HG03378 (cell line): Measurements from ENCODE around the gene LRP8.

Experiments
- ATAC-seq: cut with Tn5 transposase; IDR thresholded peaks from one replicate; pipeline ENCODE4 v1.9.1; 2021; ENCODE audit warnings: mild to moderate bottlenecking, moderate library complexity; ENCODE audit not compliant: unreplicated experiment

Gene LRP8

DNA sequence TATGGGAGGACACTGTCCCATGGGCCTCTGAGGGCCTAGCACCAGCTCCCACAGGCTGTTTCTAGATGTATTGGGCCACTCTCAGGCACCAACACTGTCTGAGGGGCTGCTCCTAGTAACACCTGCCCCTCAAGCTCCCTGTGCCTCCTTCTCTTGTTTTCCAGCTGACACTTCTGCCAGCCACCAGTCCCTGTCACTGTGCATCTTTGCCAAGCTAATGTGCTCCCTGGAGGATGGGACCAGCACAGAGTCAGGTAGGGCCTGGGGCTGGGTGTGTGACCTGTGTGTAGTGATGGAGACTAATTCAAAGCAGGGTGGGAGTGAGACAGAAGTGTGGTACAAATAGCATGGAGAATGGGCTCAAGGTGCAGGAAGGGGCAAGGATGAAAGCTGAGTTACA is 60.1 kb downstream of the LRP8 start:
- no peak for ATAC-seq

DNA sequence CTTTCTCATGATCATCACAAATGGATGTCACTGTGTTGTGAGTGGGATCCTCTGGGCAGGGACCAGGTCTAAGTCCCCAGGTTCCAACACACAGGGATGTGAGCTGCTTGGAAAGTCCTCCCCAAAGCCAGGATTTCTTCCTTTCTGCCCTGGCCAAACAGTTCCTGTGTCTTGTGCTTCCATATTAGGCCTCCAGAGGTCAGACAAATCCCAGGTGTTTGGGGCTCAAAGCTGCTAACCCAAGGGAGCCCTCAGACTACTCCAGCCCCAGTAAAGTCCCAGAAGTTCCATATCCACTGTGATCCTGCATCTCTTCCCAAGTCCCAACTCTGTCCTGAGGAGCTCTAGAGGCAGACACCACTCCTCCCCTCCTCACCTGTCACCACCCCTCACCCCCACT is 61.8 kb downstream of the LRP8 start:
- no peak for ATAC-seq

DNA sequence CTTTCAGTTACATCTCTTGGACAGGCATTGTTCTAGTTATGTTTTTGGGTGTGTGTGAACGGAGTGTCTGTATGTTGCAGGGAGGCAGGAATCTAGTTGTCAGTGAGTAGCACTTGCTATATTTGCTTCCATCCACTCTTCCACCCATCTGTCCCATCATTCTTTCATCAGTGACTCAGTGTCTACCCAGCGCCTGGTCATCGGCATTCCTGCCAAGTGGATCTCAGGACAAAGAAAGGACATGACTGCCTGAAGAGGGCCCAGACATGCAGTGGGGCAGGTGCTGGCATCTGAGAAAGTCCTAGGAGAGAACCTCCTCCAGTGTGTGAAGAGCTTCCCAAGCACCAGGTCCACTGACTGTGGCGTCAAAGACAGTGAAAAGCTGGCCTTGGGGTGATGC is 62.3 kb downstream of the LRP8 start:
- ATAC-seq = no peak

DNA sequence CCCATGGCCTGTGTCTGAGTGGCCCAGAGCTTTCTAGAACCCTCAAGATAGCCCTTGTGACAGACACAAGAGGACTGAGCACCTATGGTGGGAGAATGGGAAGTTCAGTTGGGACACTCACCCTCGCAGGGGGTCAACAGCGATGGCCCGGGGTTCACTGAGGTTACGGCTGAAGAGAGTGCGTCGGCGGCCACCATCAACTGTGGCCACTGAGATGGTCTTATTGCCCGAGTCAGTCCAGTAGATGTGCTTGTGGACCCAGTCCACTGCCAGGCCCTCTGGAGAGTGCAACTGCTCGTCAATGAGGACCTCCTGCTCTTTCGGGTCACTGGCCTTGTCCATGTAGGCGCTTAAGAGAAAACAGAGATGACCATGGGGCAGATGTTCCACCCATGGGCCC is 63.8 kb downstream of the LRP8 start:
- no peak for ATAC-seq

DNA sequence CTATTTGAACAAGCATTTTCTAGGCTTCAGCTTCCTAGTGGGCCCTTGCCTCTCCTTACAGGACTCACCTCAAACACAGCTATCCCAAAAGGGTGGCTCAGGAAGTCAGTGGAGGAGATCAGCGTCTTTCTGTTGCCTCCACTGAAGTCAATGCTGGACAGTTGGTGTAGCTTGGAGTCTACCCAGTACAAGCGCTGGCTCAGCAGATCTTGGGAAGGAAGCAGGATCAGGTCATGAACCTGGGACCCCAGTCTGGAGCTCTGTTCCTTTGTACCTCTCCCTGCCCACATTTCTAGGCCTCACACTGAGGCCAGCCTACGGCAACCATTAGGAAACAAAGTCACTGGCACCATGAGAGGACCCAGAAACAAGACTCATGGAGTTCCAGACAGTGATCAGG is 65.9 kb downstream of the LRP8 start:
- no peak for ATAC-seq

DNA sequence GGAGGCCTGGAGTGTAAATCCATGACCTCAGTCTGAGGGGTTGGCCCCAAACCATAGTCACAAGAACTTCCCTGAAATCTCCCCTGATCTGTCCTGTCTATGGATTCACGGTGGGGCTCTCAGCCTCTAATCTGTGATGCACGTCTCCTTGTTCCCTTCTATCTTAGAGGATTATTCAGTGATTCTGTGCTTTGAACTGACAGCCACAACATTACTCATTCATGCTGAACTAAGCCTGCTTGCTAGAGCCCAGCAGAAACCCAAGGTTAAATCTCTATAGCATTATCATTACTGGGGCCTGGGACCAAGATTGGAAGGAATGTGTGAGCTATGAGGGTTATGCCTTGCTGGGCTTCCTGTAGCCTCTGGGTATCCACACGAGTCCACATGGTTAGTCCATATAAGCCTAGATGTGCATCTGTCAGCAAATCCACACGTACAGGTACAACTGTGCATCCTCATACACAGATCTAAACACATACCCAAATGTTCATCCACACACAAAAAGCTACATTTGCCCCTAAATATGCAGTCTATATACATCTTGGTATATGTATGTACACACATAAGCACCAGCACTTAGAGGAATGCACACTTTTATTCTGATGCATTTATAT is 67.1 kb downstream of the LRP8 start:
- ATAC-seq = no peak

DNA sequence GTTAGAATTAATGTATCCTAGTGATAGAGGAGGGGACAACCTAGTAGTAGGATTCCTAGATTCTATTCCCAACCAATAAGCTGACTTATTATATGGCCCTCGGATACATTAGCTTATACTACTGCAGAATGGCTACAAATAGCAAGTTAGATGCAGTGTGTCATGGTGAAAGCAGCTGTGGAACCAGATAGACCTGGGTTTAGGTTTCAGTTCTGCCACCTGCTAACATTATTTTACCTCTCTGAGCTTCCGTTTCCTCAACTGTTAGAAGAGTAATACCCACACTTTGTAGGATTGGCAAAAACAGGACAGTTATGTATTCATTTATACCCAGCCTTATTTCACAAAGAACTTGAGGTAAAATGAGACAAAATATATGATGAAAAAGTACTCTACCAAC is 67.9 kb downstream of the LRP8 start:
- no peak for ATAC-seq

DNA sequence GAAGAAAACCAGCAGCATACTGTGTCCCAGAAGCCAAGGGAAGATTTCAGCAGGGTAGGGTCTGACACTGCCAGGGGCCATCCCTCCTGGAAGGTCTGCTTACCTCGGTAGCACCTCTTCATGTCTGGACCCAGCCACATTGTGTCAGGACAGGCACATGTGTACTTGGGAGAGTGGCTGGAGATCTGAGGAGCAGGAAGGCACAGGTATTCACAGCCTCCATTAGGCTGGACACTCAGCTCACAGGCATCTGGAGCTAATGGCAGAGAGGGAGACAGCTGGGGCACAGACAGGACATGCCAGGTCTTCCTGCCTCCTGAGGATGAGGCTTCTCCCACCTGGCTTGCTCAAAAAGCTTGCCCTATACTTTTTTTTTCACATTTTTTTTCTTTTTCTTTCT is 69.7 kb downstream of the LRP8 start:
- ATAC-seq = no peak

DNA sequence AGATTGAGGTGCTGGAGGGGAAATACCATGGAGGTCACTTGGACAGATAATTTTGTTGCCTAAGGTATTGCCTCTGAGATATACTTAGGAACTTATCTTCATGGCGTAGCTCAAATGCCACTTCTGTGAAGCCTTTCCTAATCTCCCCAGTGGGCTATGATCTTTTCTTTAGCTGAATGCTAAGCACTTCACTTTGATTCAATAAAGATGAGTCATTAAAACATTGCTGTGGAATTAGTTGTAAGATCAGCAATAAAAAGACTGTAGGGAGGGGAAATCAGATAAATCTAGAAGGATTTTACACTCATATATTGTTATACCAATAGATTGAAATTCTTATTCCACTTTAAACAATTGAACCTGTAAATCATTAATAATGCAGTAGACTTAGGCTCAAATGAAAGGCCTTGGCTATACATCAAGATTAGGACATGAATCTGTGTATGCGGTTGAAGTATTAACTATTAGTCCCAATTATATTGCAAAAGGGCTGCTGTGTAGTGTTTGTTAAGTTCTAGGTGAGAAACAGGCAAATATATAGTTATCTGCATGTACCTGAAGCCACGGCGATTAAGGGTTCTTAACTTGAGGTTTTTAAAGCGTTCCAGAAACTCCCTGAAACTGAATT is 70.3 kb downstream of the LRP8 start:
- ATAC-seq = no peak

DNA sequence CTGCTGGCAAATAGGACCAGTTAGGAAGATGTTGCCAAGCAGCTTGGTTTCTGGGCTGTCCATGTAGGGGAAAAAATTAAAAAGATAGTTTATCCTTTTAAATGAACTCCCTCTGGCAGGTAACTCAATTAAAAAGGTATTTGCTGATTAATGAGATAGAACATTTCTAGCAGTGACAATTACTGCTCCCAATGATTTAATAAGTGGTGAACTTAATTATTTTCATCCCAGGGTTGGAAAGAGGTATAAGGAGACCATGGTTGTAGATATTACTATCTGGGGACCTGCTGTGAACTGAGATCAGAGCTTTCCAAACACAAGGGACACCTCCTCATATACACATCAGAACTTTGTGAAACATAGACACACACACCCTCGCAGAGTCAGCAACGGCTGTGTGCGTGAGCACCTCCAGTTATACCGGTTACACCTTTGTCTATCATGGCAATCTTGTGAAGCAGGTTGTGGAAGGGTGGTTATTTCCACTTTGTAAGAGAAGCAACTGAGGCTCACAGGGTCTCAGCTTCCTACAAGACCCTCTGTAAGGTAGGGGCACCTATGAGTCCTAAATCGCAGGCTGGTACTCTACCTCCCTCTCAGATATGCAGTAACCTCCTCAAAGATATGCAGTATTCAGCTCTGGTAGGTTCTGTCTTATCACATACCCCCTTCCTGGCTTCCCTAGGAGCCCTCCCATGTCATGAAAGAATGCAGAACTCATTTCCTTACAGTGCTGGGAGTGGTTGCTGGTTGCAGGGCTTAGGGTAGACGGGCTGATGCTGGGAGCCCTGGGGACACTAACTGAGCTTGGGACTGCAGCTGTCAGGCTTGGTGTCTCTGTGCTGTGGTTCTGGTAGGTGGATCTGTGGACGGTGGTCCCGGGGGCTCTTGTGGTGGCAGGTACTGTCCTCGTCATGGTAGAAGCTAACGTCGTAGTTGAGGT is 71.1 kb downstream of the LRP8 start:
- no peak for ATAC-seq

DNA sequence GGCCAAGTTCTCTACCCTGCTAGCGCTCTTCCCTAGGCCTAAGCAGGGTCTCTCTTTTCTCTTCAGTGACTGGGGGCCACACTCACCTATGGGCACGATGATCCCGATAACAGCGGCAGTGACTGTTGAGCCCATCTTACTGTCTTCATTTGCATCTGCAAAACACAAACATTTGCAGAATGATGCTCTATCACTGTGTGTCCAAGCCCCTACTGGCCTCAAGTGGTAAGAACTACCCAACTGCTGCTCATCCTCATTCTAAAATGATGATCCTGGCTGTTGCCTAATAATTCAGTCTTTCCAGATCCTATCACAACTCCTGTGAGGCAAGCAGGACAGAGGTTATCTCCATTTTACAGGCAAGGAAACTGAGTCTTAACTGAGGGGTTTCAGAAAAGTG is 72.8 kb downstream of the LRP8 start:
- no peak for ATAC-seq

DNA sequence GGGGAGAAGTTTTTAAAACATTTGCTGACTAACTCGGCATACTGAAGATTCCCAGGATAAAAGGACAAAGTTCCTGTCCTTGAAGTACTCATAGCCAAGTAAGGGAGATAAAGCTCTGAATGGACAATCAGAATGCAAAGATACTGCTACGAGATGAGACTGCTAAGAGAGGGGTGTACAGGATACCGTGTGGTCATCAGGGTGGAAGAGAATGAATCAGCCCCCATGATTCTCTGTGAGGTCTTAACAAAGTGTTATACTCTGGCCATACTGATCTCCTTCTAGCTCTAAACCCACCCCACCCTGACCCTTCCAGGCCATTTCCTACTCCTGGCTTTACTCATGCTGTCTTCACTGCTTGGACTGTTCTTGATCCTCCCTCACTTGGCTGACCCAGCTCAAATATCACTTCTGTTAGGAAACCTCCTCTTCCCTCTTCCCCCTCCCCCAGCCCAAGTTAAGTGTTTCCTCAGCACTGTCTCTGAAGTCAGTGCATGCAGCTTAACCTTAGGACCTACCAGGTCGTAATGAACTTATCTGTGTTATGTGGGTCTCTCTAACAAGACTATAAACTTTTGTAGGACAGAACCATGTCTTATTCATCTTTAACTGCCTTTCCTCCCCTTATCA is 73.7 kb downstream of the LRP8 start:
- ATAC-seq = no peak

DNA sequence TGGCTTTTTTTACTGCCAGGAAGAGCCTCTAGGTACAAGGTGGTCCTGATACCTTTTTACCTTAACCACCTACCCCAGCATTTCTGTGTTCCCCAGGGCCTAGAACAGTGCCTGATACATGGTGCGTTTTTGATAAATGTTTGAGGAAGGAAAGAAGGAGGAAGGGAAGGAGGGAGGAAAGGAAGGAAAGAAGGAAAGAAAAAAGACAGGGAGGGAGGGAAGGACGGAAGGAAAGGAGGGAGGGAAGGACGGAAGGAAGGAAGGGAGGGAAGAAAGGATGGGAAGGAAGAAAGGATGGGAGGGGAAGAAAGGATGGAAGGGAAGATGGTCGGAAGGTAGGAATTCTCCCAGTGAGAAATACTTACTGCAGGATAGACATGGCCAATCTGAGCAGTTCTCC is 77.5 kb downstream of the LRP8 start:
- ATAC-seq = no peak

DNA sequence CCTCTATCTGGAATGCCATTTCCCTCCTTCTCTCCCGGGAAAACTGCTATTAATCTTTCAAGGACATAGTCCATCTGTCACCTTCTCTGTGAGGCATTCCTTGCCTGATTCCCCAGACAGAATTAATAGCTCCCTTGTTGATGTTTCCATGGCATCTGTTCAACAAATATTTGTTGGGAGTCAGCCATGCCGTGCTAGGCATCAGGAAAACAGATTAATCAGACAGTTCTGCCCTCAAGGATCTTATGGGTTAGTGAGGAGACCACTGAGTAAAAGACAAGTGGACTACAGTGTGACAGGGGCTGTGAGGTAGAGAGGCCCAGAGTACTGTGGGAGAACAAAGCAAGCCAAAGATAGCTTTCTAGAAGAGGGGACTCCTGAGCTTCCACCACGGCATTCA is 78.2 kb downstream of the LRP8 start:
- no peak for ATAC-seq

DNA sequence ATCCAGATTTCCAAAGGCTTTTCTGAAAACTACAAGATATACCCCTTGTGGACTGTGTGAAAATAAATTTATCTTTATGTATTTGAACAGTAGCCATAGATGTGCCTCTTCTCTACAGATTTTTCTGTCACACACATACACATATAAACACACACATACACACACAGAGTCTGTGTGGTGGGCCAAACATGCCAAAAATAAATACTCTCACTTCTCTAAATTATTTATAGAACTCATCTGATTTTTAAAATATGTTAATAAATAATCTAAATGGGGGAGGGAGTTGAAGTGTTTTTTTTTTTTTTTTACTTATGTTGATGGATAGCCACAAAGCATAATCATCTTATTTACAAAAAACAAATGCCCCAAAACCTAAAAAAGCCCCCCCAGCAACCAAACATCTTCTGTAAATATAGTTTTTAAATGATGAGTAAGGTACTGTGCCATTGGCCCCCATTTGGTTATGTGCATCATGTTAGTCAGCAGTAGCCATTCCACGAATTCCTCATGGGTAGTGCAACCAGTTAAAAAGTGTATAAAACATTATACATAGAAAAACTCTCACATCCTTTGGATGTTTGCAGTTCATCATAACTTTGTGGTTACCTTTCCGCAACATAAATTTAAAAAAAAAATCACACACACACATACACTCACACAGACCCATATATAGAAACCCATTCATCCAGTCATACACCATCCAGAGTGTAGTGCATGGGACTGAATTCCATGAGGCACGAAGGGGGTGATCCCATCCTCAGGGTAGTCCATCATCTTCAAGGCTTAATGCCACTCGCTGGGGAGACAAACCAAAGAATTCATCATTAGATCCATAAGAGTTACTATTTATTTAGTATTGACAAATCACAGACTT is 81.4 kb downstream of the LRP8 start:
- no peak for ATAC-seq

DNA sequence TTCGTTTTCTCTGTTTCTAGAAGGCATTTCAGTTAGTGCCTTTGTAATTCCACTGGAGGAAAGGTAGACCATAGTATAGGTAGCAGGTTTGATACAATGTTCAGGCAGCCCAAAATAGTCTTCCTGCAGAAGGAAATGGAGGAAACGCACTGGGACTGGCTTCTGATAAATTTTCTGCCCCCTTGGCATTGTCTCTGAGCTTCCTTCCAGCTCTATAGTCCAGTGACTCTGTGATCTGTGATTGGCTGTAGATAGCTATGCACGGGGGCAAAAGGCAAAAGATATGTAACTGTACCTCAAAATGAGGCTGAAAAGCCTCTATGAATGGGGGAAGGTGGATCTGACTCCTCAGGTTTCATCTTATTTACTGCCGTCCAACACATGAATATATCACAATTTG is 83.7 kb downstream of the LRP8 start:
- no peak for ATAC-seq

DNA sequence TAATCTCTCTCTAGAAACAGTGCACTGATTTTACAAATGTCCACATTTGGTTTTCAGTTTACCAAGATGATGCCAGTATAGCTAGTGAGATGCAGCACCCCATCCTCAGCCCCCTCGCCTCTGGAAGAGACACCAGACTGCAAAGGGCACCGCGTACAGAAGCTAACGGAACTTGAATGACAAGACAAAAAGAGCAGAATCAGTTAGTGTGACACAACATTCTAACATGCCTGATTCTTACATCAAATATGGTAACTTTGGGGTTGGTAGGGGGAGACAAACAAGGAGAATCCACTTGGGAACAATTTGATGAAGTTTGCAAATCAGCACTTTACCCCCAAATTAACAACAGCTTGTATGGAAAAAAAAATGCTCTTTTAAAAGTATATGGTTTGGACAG is 85.5 kb downstream of the LRP8 start:
- no peak for ATAC-seq

DNA sequence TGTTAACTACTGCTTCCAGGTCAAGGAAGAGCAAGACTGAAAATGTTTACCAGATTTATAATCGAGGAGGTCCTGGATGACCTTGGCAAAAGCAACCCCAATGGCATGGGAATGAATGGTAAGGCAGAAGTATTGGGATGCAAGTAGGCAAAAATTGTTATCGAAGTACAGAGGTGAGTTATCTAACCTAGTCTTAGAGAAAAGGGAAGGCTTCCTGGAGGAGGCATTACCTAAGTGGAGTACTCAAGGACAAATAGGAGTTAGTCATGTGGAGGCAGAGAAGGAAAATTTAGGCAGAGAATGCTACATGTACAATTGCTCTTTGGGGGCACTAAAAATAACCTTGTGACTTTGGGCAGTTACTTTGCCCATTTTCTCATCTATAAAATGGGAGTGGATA is 86.0 kb downstream of the LRP8 start:
- ATAC-seq = no peak

DNA sequence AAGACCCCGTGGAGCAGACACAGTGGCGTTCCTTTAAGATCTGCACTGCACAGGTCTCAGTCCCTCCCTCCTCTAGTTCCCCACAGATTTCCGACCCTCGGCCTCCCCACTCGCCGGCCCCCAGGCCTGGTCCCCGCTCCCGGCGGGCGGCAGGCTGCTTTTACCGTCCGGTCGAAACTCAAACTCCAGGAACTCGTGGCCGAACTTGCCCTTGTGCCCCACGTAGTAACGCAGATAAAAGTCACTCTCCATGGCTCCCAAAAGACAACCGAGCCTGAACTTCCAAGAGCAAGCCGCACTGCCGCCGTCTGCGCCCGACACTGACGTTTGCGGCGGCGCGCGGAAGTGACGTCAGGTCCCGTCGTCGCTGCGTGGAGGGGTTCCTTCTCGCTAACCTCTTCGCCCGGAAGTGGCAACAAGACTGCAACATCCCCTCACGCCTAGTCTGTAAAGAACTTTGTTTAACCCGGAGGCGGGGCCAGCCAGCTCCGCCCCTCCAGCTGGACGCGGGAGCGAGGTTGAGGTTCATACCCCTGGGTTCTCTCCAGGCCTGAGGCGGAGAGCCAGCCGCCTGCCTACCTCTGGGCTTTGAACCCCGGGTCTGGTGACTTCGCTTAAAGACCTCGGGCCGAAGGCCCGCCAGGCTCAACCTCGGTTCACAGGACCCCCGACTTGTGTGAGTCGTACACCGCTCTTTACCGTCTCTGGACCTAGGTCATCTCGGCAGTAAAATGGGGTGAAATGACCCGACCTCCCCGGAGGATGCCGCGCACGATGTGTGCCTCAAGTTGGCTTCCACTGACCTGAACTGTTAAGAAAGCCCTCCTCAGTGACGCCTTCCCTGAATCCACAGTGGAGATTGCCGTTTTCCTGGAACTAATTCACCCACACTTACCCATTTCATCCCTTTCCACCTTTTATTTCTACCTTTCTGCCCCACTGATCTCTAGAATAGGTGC is 89.4 kb downstream of the LRP8 start, which contains the start of gene MAGOH:
TSS of gene MAGOH (minus strand) at position 322 of the 959 bp plus-strand sequence. CDS start at position 252, 70 bp downstream.
- peak; percentile 90 for ATAC-seq
